Fibroblast of pulmonary artery (primary cell): Measurements from ENCODE around the gene AGPAT1.
A peak's percentile ranks its signal among the peaks of the same experiment; 100 is the strongest.

Experiments
- DNase-seq: peaks from one replicate; pipeline ENCODE4 v3.0.0-alpha.2; 2010; ENCODE audit warnings: low read depth
- H3K4me3 ChIP-seq: replicated peaks from 2 replicates; pipeline ENCODE4 v1.5.1; 2011; ENCODE audit warnings: low read depth, mild to moderate bottlenecking, control low read depth, low read length, moderate library complexity
- CTCF ChIP-seq: IDR thresholded peaks from 2 replicates; pipeline ENCODE4 v1.5.1; 2011; ENCODE audit warnings: mild to moderate bottlenecking, control low read depth, low read length, inconsistent platforms; ENCODE audit errors: missing control alignments

The AGPAT1 gene

GRCh38 chr6:32154514-32155161 is 21.2 kb downstream of the AGPAT1 start:
- peak overlapping the region; percentile 96 for H3K4me3 ChIP-seq
- DNase-seq, result peak; percentile 72
- TF ChIP-seq CTCF, result peak; percentile 52

GRCh38 chr6:32153564-32154513 is 22.0 kb downstream of the AGPAT1 start, which contains the start of gene PPT2:
Gene PPT2 (plus strand): TSS chr6:32154141. CDS start chr6:32154595, 454 bp downstream.
- peak; percentile 21 for TF ChIP-seq CTCF
- peak within 1 kb of the TSS; percentile 96 for H3K4me3 ChIP-seq
- DNase-seq, result peak; percentile 97

GRCh38 chr6:32152769-32153563 is 22.9 kb downstream of the AGPAT1 start:
- peak; percentile 29 for DNase-seq
- peak overlapping the region; percentile 96 for H3K4me3 ChIP-seq
- no peak for TF ChIP-seq CTCF

GRCh38 chr6:32151863-32152768 is 23.8 kb downstream of the AGPAT1 start, which contains the start of gene PRRT1:
Gene PRRT1 (minus strand): TSS chr6:32151939. CDS start chr6:32151827, 112 bp downstream.
- no peak for DNase-seq
- peak within 1 kb of the TSS; percentile 96 for H3K4me3 ChIP-seq
- no peak for TF ChIP-seq CTCF

- DNase-seq, result no peak
- peak overlapping the region; percentile 96 for H3K4me3 ChIP-seq
- no peak for TF ChIP-seq CTCF
Measured at GRCh38 chr6:32151181-32151862, 24.6 kb downstream of the AGPAT1 start.
